Tibial nerve (tissue), 4 donors: ENCODE measurements around the gene EIF1AD. TPM values are rescaled to one million over a fixed set of nuclear protein-coding genes. Genes with fewer than 3 reads are reported as not detected.
"Not testable (repeated sequence)": the region's sequence is repeated elsewhere in the genome, so short reads cannot be mapped to it uniquely, and the experiment has no call there.

Experiments used
- DNase-seq, 2 donors: peaks; one replicate each; pipeline ENCODE4 v3.0.0-alpha.2; 2019; ENCODE audit warnings: low spot score in 2 of 2
- H3K27ac ChIP-seq, 4 donors: fragments of 200-600 bp; sonication (generic) in 3 of 4; one replicate each; pipeline ENCODE4 v1.5.1; 2017 to 2019; ENCODE audit warnings: mild to moderate bottlenecking in 1 of 4
- H3K27me3 ChIP-seq, 2 donors: fragments of 200-600 bp; sonication (generic) in 1 of 2; one replicate each; pipeline versions ENCODE4 v1.5.1 to v1.6.0; 2017 to 2019
- H3K36me3 ChIP-seq, 3 donors: fragments of 200-600 bp; sonication (generic); one replicate each; pipeline ENCODE4 v1.5.1; 2018 to 2019
- H3K4me1 ChIP-seq, 4 donors: fragments of 200-600 bp; sonication (generic) in 3 of 4; one replicate each; pipeline ENCODE4 v1.5.1; 2017 to 2019
- H3K4me3 ChIP-seq, 4 donors: fragments of 200-600 bp; sonication (generic) in 3 of 4; one replicate each; pipeline ENCODE4 v1.5.1; 2017 to 2019; ENCODE audit warnings: mild to moderate bottlenecking in 1 of 4, moderate library complexity in 1 of 4
- H3K9me3 ChIP-seq, 4 donors: fragments of 200-600 bp; sonication (generic) in 3 of 4; one replicate each; pipeline ENCODE4 v1.5.1; 2017 to 2019
- EP300 ChIP-seq, 2 donors: sonication (generic); formaldehyde crosslinking; IDR thresholded peaks; one replicate each; pipeline ENCODE4 v1.6.1; 2017; ENCODE audit warnings: antibody characterized with exemption in 2 of 2, mild to moderate bottlenecking in 1 of 2
- POLR2A ChIP-seq, 2 donors: fragments of 450-650 bp; IDR thresholded peaks; one replicate each; pipeline ENCODE4 v1.6.1; 2017; ENCODE audit warnings: antibody characterized with exemption in 2 of 2, mild to moderate bottlenecking in 2 of 2, moderate library complexity in 2 of 2
- WGBS, 2 donors: methylation state at CpG; one replicate each; pipeline ENCODE4 v1.1.5; 2018; 5-methylcytosine and 5-hydroxymethylcytosine counted together
- total RNA-seq, 4 donors: library from RNA; depleted of rRNA; stranded (reverse); fragments of >200 nt; gene quantifications; one replicate each; pipeline ENCODE4 v1.1.0, GENCODE V29; 2016
- TF ChIP-seq, protein P1 (sequence below), 5 experiments: fragments of 200-600 bp in 3 of 5; fragments of 450-650 bp in 2 of 5; sonication (generic) in 3 of 5; IDR thresholded peaks; one replicate each; pipeline ENCODE4 v1.5.1; 2016 to 2019; ENCODE audit warnings: antibody characterized with exemption in 5 of 5, mild to moderate bottlenecking in 3 of 5, moderate library complexity in 2 of 5

Gene EIF1AD
- total RNA-seq, 4 donors from 2014 or later: 27.0 to 40.6 (median 29.5) TPM

DNA sequence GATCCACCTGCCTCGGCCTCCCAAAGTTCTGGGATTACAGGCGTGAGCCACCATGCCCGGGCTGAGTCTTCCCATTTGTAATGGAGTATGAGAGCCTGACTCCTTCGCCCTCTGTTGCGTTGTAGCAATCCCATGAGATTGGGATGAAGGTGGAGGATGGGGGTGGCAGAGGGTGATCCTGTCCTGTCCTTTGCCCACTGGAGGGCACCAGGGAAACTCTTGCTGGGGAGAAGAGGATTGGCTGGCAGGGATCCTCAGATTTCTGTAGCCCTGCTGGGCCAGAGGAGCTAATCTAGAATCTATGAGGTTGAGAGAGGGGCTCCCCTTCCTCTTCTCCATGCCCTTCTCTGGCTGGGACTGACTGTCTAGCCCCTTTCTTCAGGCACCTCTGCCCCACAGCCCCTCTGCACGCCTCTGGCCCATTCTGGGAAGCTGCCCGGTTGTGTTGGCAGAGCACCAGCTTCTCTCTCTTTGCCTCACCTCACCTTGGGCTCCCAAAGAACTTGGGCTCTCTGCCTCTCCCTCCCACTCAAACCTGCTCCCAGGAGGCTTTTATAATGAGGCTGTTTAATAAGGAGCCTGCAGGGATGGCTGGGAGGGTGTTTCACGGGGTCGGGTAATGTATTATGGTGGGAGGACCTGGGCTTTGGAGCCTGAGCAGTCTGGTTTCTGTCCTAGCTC is 33.8 kb upstream of the EIF1AD start:
- TF ChIP-seq EP300 (IDR thresholded peaks at IDR 0.05): no peak
- H3K27ac ChIP-seq: no peak overlapping the region
- no peak for DNase-seq
- H3K4me1 ChIP-seq: no peaks in the 10 kb centered on the region
- H3K4me3 ChIP-seq: no peak overlapping the region
- H3K27me3 ChIP-seq: no peaks in the 10 kb centered on the region
- no peaks in the 10 kb centered on the region for H3K36me3 ChIP-seq
- no peaks in the 10 kb centered on the region for H3K9me3 ChIP-seq
- WGBS, 2 donors: 65 to 71% methylated on average over 9 of the region's 9 CpGs

DNA sequence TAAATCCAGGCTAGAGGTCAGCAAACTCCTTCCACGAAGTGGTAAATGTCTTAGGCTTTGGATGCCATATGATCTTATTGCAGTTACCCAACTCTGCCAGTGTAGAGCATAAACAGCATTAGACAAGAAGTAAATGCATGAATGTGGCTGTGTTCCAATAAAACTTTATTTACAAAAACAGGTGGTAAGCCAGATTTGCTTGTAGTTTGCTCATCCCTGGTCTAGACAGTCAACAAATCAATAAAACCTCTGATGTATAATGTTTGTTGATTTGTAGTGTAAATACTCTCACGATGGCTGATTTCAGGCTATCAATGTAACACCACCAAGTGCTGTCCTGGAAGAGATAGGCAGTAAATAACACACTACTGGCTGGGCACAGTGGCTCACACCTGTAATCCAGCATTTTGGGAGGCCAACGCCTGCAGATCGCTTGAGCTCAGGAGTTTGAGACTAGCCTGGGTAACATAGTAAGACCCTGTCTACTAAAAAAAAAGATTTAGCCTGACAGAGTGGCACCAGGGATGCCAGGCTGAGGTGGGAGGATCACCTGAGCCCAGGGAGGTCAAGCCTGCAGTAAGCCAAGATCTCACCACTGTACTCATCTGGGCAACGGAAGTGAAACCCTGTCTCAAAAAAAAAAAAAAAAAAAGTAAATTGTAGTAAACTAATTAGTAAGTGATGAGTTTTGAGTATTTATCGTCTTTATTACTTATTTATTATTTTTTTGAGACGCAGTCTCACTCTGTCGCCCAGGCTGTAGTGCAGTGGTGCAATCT is 31.2 kb upstream of the EIF1AD start:
- WGBS, 2 donors: 80% methylated on average over 8 of the region's 8 CpGs
- TF ChIP-seq POLR2A (IDR thresholded peaks at IDR 0.05) (no peak), EP300 (IDR thresholded peaks at IDR 0.05) (no peak)
- TF ChIP-seq, protein P1, sequence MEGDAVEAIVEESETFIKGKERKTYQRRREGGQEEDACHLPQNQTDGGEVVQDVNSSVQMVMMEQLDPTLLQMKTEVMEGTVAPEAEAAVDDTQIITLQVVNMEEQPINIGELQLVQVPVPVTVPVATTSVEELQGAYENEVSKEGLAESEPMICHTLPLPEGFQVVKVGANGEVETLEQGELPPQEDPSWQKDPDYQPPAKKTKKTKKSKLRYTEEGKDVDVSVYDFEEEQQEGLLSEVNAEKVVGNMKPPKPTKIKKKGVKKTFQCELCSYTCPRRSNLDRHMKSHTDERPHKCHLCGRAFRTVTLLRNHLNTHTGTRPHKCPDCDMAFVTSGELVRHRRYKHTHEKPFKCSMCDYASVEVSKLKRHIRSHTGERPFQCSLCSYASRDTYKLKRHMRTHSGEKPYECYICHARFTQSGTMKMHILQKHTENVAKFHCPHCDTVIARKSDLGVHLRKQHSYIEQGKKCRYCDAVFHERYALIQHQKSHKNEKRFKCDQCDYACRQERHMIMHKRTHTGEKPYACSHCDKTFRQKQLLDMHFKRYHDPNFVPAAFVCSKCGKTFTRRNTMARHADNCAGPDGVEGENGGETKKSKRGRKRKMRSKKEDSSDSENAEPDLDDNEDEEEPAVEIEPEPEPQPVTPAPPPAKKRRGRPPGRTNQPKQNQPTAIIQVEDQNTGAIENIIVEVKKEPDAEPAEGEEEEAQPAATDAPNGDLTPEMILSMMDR (IDR thresholded peaks at IDR 0.05): no peak

GRCh38 chr11:66026017-66026529 is 24.1 kb upstream of the EIF1AD start, which contains the start of gene CATSPER1:
TSS of gene CATSPER1 (minus strand) at chr11:66026479. CDS start at chr11:66026379, 100 bp downstream.
- Histone ChIP-seq H3K4me1 (peaks cover 0 to 12% (median 1%) of the 10 kb centered on the region in 4 donors), H3K36me3 (no peaks in the 10 kb centered on the region), H3K27me3 (no peaks in the 10 kb centered on the region), H3K27ac (no peak within 1 kb of the TSS), H3K9me3 (no peaks in the 10 kb centered on the region), H3K4me3 (no peak within 1 kb of the TSS)
- no peak for DNase-seq
- 91 to 92% methylated on average over 18 of the region's 18 CpGs for WGBS, 2 donors
- TF ChIP-seq POLR2A (IDR thresholded peaks at IDR 0.05) (no peak), EP300 (IDR thresholded peaks at IDR 0.05) (no peak)
- TF ChIP-seq, protein P1 (IDR thresholded peaks at IDR 0.05): no peak

More for the DNA sequence above, 31.2 kb upstream of the EIF1AD start:
- no peak overlapping the region for H3K4me3 ChIP-seq
- no peak for DNase-seq
- no peaks in the 10 kb centered on the region for H3K4me1 ChIP-seq
- no peaks in the 10 kb centered on the region for H3K9me3 ChIP-seq
- H3K27ac ChIP-seq: no peak overlapping the region
- no peaks in the 10 kb centered on the region for H3K27me3 ChIP-seq
- no peaks in the 10 kb centered on the region for H3K36me3 ChIP-seq

GRCh38 chr11:66023186-66023440 is 21.2 kb upstream of the EIF1AD start:
- peaks cover 0 to 13% (median 1%) of the 10 kb centered on the region in 4 donors for H3K4me1 ChIP-seq
- H3K9me3 ChIP-seq, H3K27me3 ChIP-seq, DNase-seq, H3K36me3 ChIP-seq, H3K4me3 ChIP-seq, H3K27ac ChIP-seq: not testable (repeated sequence)
- WGBS, 2 donors: 87 to 92% methylated on average over 5 of the region's 5 CpGs

GRCh38 chr11:66022401-66023185 is 20.6 kb upstream of the EIF1AD start:
- H3K27ac ChIP-seq: no peak overlapping the region
- peak; percentile 49 to 69 for DNase-seq

More at GRCh38 chr11:66022401-66023185, 20.6 kb upstream of the EIF1AD start:
- peaks cover 0 to 13% (median 1%) of the 10 kb centered on the region in 4 donors for H3K4me1 ChIP-seq
- 19 to 24% methylated on average over 42 to 45 of the region's 46 CpGs for WGBS, 2 donors
- TF ChIP-seq, protein P1 (IDR thresholded peaks at IDR 0.05): peak; percentile 90 to 95 (median 91)
- TF ChIP-seq EP300 (IDR thresholded peaks at IDR 0.05): no peak
- H3K27me3 ChIP-seq: no peaks in the 10 kb centered on the region
- H3K4me3 ChIP-seq: no peak overlapping the region
- H3K9me3 ChIP-seq: no peaks in the 10 kb centered on the region
- H3K36me3 ChIP-seq: no peaks in the 10 kb centered on the region
